Activated CD4-positive, alpha-beta T cell treated with anti-CD3 and anti-CD28 coated beads, Interleukin-2, amount 10 ng/mL, durations not matched to agents 24 days and 14 days (primary cell): ENCODE data around the gene FXYD6. TPM values are rescaled to one million over a fixed set of nuclear protein-coding genes. Genes with fewer than 3 reads are reported as not detected.

Experiments
- DNase-seq: peaks from one replicate; pipeline ENCODE4 v3.0.0; 2022
- H3K27ac Mint-ChIP-seq: one replicate; pipeline ENCODE4 v1.8.0; 2022; ENCODE audit warnings: mild to moderate bottlenecking, mixed read lengths
- H3K27me3 Mint-ChIP-seq: one replicate; pipeline ENCODE4 v1.8.0; 2022; ENCODE audit warnings: mixed read lengths
- H3K36me3 Mint-ChIP-seq: one replicate; pipeline ENCODE4 v1.8.0; 2022; ENCODE audit warnings: low read depth, mild to moderate bottlenecking, mixed read lengths
- H3K4me1 Mint-ChIP-seq: one replicate; pipeline ENCODE4 v1.8.0; 2021; ENCODE audit warnings: mixed read lengths
- H3K4me3 Mint-ChIP-seq: one replicate; pipeline ENCODE4 v1.8.0; 2022; ENCODE audit warnings: mild to moderate bottlenecking, moderate library complexity, mixed read lengths
- H3K9me3 Mint-ChIP-seq: one replicate; pipeline ENCODE4 v1.8.0; 2021; ENCODE audit warnings: mixed read lengths
- intact Hi-C: fragments of 100-400 bp; cut with micrococcal nuclease; formaldehyde crosslinking; loops from one replicate; pipeline ENCODE4 v1.15.1; 2023
- total RNA-seq: library from RNA; stranded (reverse); gene quantifications from 2 replicates; pipeline ENCODE4 v1.2.3, GENCODE V29; 2022

FXYD6 gene
- total RNA-seq, 1 donor from 2014 or later, result not detected

DNA sequence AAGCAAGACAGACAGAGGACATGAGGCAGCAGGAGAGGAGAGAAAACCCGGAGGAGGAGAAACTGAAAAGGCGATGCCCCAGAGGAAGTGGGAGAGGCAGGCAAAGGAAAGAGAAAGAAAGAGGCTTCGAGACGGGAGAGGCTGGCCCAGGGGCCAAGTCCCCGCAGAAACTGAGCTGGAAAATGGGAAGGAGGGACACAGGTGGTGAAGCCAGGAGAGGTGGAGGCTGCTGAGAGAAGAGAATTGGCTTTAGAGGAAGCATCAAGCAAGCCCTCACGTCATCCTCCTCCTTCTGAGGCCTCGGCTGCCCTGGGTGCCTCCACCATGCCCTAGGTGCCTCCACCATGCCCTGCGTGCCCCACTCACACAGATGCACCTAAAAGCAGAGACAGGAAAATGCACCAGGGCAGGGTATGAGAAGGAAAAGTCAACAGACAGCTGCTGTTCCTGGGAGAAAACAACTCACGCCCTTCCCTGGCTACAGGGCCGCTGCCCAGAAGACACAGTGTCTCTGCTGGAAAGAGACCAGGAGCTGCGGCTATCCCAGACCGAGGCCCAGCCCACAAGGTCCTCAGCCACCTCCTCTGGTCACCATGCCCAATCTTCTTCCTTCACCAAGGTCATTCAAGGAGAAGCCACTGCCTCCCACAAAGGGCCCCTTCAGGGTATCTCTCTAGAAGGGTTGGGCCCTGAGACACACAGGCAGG lies 14.3 kb downstream of the FXYD6 start:
- H3K27ac Mint-ChIP-seq, result no peak overlapping the region
- H3K4me1 Mint-ChIP-seq, result peaks cover 4% of the 10 kb centered on the region
- intact Hi-C loops, result no loop called here
- H3K4me3 Mint-ChIP-seq, result no peak overlapping the region
- no peak for DNase-seq
- no peaks in the 10 kb centered on the region for H3K36me3 Mint-ChIP-seq
- peaks cover 18% of the 10 kb centered on the region for H3K27me3 Mint-ChIP-seq
- no peaks in the 10 kb centered on the region for H3K9me3 Mint-ChIP-seq

DNA sequence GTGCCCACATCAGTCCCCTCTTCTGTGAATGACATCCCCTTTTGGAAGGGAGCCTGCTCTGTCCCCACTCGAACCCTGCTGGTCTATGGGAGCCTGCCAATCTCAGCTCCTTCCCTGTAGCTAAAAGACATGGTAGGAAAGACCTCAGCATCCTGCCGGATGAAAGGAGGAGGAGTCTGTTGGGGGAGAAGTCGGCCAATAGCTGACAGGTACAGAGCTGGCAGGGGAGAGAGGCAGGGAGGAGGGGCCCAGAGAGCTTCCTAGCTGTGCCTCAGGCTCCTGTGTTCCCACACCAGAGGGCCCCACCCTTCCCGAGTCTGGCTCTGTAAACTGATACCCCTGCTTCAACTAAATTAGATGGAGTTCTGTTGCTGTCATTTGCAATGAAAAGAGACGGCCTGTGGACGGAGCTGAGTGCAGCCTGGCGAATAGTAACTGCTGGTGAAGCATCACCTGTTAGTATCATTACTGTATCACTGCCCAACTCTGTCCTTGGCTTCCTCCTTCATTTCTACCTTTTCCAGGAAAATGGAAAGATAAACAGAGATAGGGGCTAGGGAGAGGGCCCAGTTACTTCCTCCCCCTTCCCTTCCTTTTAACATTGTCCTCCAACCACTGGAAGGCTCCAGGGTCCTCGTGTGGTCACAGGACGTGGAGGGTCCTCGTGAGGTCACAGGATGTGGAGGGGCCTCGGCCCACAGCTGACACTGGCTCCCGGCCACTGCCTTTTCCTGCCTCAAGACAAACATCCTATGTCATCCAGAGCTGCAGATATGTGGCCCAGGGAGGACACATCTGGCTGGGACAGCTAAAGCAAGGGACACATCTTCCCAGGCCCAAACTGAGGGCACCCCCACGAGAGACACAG lies 15.1 kb downstream of the FXYD6 start:
- Mint-ChIP-seq H3K27ac (no peak overlapping the region), H3K4me3 (no peak overlapping the region), H3K4me1 (peaks cover 4% of the 10 kb centered on the region), H3K9me3 (no peaks in the 10 kb centered on the region), H3K36me3 (no peaks in the 10 kb centered on the region), H3K27me3 (peaks cover 21% of the 10 kb centered on the region)
- DNase-seq, result no peak
- intact Hi-C loops, result no loop called here

DNA sequence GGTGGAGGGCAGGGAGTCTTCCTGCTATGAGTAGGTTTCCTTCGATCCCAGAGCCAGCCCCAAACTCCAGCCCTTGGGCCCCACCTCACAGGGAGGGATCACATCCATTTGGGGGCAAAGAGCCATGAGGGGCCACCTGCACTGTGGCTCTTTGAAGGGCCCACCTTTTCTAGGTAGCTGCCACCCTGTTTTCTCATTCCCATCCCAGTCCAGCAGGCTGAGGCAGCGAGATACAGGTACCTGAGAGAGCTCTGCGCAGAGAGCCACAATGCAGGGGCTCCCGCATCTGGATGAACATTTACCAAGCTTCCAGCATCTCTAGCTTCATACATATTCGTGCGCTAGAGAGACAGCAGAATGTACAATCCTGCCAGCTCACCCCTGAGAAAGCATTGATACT lies 16.3 kb downstream of the FXYD6 start:
- Mint-ChIP-seq H3K27me3 (peaks cover 21% of the 10 kb centered on the region), H3K27ac (no peak overlapping the region), H3K36me3 (no peaks in the 10 kb centered on the region), H3K4me3 (no peak overlapping the region), H3K9me3 (no peaks in the 10 kb centered on the region), H3K4me1 (peaks cover 4% of the 10 kb centered on the region)
- intact Hi-C loops, result no loop called here
- DNase-seq, result no peak

DNA sequence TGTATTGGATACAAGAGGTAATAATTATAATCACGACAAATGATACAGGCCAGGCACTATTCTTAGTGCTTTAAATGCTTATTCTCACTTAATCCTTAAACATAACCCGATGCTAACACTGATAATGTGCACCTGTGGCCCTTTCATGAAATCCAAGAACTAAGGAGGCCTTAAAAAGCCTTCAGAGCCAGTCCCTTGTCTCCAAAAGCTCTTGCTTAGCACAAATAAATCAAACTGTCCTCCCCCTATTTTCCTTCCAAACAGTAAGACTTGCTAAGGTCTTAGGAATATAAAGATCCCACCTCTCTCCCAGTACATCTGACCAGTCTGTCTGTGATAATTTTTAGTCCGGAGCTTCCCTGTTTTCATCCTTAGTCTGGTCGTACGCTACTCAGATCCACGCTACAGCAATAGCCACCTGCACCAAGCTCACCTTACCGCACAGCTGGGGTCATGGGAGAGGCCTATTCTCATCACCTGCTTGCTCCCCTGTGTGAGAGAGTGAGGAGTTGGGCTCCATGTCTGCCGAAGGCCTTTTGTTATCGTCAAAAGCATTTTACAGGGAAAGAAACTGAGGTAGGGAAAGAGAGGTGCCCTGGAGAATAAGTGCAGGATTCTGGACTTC lies 16.9 kb downstream of the FXYD6 start:
- Mint-ChIP-seq H3K27me3 (peaks cover 18% of the 10 kb centered on the region), H3K27ac (no peak overlapping the region), H3K4me1 (peaks cover 4% of the 10 kb centered on the region), H3K4me3 (no peak overlapping the region), H3K36me3 (no peaks in the 10 kb centered on the region), H3K9me3 (no peaks in the 10 kb centered on the region)
- DNase-seq, result no peak
- intact Hi-C loops, result no loop called here

DNA sequence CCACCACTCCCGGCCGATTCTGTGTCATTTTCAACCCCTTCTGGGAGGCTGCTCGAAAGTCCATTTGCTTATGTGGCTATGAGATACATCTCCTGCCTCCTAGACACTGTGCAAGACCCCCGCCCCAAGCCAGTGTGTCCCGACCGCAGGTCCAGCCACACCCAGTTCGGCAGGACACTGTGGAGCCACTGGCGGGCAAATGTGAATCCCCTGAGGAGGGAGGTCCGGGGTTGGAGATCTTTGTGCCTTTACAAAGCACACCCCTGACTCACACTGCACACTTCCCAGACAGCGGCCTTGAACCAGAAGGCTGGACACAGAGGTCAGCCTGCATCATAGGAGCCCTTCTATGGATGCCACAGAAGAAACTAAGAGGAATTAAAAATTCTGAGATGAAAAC lies 17.4 kb downstream of the FXYD6 start:
- intact Hi-C loops, result no loop called here
- no peak overlapping the region for H3K27ac Mint-ChIP-seq
- H3K9me3 Mint-ChIP-seq, result no peaks in the 10 kb centered on the region
- H3K4me3 Mint-ChIP-seq, result no peak overlapping the region
- H3K4me1 Mint-ChIP-seq, result peaks cover 4% of the 10 kb centered on the region
- H3K27me3 Mint-ChIP-seq, result peaks cover 15% of the 10 kb centered on the region
- H3K36me3 Mint-ChIP-seq, result no peaks in the 10 kb centered on the region
- DNase-seq, result no peak

DNA sequence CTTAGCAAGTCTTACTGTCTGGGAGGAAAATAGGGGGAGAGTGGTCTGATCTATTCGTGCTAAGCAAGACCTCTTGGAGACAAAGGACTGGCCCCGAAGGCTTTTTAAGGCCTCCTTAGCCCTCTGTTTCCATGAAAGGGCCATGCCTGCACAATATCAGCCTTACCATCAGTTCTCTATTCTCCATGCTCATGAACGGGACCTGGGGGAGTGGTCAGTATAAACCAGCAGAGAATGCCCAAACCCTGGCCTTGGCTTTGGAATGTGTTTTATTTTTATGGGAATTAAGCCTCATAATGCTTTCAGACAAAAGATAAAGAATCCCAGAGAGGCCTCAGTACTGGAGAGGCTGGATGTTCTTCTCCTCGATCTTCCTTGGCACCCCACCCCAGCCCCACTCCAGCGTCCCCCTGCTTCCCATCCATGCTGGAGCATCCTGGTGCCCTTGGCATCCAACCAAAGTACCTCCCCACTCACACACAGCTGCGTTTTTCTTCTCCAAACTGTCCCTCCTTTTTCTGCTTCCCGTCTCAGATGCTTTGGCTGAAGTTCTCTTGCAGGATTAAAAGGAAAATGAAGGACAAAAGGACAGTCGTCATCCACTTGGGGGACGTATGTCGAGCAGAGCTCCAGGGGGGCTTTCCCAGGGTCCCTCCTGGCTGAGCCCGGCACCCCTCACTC lies 18.6 kb downstream of the FXYD6 start:
- Mint-ChIP-seq H3K4me3 (no peak overlapping the region), H3K27me3 (peaks cover 9% of the 10 kb centered on the region), H3K36me3 (no peaks in the 10 kb centered on the region), H3K27ac (no peak overlapping the region), H3K4me1 (peaks cover 4% of the 10 kb centered on the region), H3K9me3 (no peaks in the 10 kb centered on the region)
- no peak for DNase-seq
- intact Hi-C loops, result no loop called here

DNA sequence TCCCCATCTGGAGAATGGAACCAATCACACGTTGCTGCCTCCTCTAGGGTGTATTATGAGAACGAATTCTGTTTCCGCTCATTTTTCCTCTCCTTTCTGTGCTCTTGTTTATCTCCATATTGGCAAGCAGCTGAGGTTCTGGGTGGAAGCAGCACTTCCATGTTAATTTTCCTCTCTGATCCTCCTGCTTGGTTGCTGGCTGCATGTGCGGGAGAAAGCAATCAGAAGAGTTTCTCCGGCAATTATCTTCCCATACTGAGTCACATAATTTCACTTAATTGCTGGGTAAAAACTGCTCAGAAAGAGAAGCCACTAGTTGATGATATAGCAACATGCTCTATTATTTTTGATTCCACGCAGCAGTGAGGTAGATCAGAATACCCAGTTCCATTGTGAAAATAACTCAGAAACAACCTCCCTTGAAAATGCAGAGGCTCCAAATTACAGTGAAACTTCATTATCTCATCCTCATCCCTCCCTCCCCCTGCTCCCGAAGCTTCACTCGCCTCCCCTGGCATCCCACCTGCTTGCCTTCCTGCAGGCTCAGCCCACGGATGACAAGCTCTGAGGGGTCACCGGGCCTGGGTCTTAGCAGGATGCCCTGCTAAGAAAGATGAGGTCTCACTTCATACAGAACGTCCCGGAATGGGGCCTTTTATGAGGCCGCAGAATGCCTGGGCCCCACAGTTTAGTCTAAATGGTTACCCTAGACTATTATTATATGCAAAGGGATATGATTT lies 20.4 kb downstream of the FXYD6 start:
- H3K36me3 Mint-ChIP-seq, result no peaks in the 10 kb centered on the region
- H3K4me1 Mint-ChIP-seq, result peaks cover 6% of the 10 kb centered on the region
- DNase-seq, result no peak
- H3K27ac Mint-ChIP-seq, result no peak overlapping the region
- H3K4me3 Mint-ChIP-seq, result no peak overlapping the region
- intact Hi-C loops, result no loop called here
- peaks cover 5% of the 10 kb centered on the region for H3K9me3 Mint-ChIP-seq
- H3K27me3 Mint-ChIP-seq, result peaks cover 19% of the 10 kb centered on the region

DNA sequence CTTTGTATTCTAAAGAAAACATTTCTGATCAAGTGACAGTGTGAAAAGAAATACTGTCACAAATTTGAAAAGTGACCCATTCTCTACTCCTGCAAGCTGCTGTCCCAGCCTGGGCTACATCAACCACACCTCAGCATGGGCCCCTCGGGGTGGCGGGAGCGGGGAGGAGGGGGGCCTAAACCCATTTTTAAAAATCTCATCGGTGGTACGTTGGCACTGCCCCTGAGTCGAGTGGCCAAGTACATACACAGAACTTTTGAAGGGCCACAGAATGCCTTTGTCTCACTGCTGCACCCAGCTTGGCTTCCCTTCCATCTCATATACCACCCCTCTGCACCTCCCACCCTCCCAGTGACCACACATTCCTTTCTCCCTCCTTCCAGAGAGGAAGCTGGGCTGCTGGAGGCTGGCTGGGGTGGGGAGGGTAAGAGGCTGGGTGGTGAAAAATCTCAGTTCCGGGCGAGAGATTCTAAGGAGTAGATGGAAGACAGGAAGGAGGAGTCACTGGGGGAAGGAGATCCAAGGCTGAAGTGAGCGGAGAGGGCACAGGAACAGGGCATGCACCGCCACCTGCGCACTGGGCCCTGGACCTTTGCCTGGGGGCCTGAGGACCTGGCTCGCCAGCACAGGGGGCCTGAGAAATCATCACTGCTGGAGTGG lies 21.1 kb downstream of the FXYD6 start:
- Mint-ChIP-seq H3K4me3 (no peak overlapping the region), H3K27me3 (peaks cover 20% of the 10 kb centered on the region), H3K36me3 (no peaks in the 10 kb centered on the region), H3K4me1 (peaks cover 6% of the 10 kb centered on the region), H3K9me3 (peaks cover 5% of the 10 kb centered on the region), H3K27ac (no peak overlapping the region)
- intact Hi-C loops, result no loop called here
- DNase-seq, result no peak

DNA sequence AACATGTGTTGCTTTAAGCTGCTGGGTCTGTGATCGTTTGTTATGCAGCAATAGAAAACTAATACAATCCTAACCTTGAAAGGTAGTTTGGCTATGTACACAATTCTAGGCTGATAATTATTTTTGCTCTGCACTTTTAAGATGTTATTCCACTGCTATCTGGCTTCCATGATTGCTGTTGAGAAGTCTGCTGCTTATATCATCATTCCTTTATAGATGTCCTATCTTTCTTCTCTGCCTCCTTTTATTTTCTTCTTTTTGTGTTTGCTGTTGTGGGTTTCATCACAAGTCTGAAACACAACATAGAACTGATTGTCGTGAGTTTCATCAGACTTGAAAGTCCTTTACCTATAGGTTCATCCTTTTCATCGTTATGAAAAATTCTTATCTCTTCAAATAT lies 24.1 kb downstream of the FXYD6 start:
- H3K4me1 Mint-ChIP-seq, result peaks cover 8% of the 10 kb centered on the region
- no peak overlapping the region for H3K27ac Mint-ChIP-seq
- intact Hi-C loops, result loop anchor here (5.0 kb wide), 1 partner anchor 45 kb away; no protein-coding TSS in a partner anchor
- H3K36me3 Mint-ChIP-seq, result no peaks in the 10 kb centered on the region
- peaks cover 26% of the 10 kb centered on the region for H3K27me3 Mint-ChIP-seq
- no peak overlapping the region for H3K4me3 Mint-ChIP-seq
- H3K9me3 Mint-ChIP-seq, result peaks cover 5% of the 10 kb centered on the region
- DNase-seq, result no peak

DNA sequence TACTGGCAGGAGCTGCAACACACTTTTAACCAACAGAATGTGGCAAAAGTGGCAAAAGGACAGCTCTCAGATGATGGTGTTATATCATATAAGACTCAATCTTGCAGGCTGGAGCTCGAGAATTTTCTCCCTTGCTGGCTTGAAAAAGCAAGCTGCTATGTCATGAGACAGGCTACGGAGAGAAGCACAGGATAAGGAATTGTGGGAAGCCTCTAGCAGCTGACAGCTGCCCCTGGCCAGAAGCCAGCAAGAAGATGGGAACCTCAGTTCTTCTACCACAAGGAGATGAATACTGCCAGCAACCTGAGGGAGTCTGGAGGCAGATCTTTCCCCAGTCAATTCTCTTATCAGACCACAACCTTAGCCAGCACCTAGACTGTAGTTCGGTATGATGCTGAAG lies 24.6 kb downstream of the FXYD6 start:
- Mint-ChIP-seq H3K27ac (no peak overlapping the region), H3K4me1 (peaks cover 8% of the 10 kb centered on the region), H3K4me3 (no peak overlapping the region), H3K9me3 (peaks cover 5% of the 10 kb centered on the region), H3K36me3 (no peaks in the 10 kb centered on the region), H3K27me3 (peaks cover 27% of the 10 kb centered on the region)
- DNase-seq, result no peak
- intact Hi-C loops, result loop anchor here (5.0 kb wide), 1 partner anchor 45 kb away; no protein-coding TSS in a partner anchor

DNA sequence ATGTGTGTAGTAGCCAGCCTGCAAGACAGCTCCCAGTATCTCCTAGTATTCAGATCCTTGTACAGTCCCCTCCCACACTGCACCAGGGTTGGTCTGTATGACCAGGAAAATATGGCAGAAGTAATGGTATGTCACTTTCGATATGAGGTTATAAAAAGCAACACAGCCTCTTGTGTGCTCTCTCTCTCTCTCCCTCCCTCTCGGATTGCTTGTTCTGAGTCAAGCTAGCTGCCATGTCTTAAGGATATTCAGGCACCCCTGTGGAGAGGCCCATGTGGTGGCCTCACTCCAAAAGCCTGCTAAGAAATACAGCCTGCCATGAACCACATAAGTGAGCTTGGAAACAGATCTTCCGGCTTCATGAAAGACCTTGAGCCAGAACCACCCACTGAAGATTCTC lies 25.4 kb downstream of the FXYD6 start:
- Mint-ChIP-seq H3K9me3 (peaks cover 5% of the 10 kb centered on the region), H3K27me3 (peaks cover 30% of the 10 kb centered on the region), H3K4me3 (no peak overlapping the region), H3K27ac (no peak overlapping the region), H3K36me3 (no peaks in the 10 kb centered on the region), H3K4me1 (peaks cover 8% of the 10 kb centered on the region)
- no peak for DNase-seq
- intact Hi-C loops, result loop anchor here (5.0 kb wide), 1 partner anchor 46 kb away; no protein-coding TSS in a partner anchor

DNA sequence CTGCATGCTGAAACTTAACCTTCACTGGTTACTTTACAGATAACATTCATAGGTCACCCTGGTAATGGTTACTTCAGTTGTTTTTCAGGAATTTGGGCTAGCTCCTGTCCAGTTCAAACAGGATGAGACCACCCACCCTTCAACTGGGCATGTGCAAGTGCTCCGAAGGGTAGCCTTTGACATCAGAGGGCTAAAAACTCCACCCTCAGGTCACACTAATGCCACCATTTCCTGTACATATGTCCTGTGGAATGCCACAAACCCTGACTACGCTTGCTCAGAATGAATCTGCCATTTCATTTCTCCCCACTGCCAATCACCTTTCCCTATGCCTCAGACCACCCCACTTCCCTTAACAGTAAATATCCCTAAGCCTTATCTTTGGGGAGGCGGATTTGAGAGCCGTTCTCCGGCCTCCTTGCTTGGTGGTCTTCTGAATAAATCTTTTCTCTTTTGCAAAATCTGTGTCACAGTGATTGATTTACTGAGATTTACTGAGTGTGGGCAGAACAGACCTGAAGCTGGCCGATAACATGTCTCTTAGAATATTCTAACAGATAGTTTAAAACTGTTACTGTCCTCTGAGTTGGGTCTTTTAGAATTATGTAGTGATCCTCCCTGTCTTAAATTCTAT lies 26.6 kb downstream of the FXYD6 start:
- Mint-ChIP-seq H3K4me3 (no peak overlapping the region), H3K36me3 (no peaks in the 10 kb centered on the region), H3K4me1 (peaks cover 8% of the 10 kb centered on the region), H3K27me3 (peaks cover 37% of the 10 kb centered on the region), H3K27ac (no peak overlapping the region), H3K9me3 (peaks cover 5% of the 10 kb centered on the region)
- DNase-seq, result no peak
- intact Hi-C loops, result loop anchor here (5.0 kb wide), 1 partner anchor 47 kb away; no protein-coding TSS in a partner anchor
